SK-N-SH treated with all-trans-retinoic acid at 6 μM for 48 hours (cell line): ENCODE measurements around the gene FILIP1.

Experiments used
- ATAC-seq: fragments of 200-7000 bp; cut with Tn5 transposase; 3 replicates; pipeline ENCODE4 v1.9.1; 2020; ENCODE audit warnings: mild to moderate bottlenecking, moderate library complexity
- ARNTL ChIP-seq: fragments of 450-650 bp; formaldehyde crosslinking; IDR thresholded peaks from 2 replicates; pipeline ENCODE4 v1.5.0; 2020; ENCODE audit warnings: low read depth, mild to moderate bottlenecking, moderate library complexity, borderline replicate concordance
- BACH2 ChIP-seq: fragments of 250-450 bp; sonication (Bioruptor Pico); IDR thresholded peaks from 2 replicates; pipeline ENCODE4 v1.9.0; 2021; ENCODE audit warnings: mild to moderate bottlenecking, borderline replicate concordance
- ESRRG ChIP-seq: fragments of 250-450 bp; sonication (Bioruptor Pico); IDR thresholded peaks from 2 replicates; pipeline ENCODE4 v1.6.1; 2021; ENCODE audit warnings: mild to moderate bottlenecking
- GLIS3 ChIP-seq: fragments of 250-450 bp; sonication (Bioruptor Pico); IDR thresholded peaks from 2 replicates; pipeline ENCODE4 v1.5.0; 2020; ENCODE audit warnings: mild to moderate bottlenecking, moderate library complexity
- ISL1 ChIP-seq: fragments of 250-450 bp; sonication (Bioruptor Pico); IDR thresholded peaks from 2 replicates; pipeline ENCODE4 v2.1.2; 2022; ENCODE audit warnings: mild to moderate bottlenecking, moderate library complexity
- OSR1 ChIP-seq: fragments of 250-450 bp; sonication (Bioruptor Pico); IDR thresholded peaks from 2 replicates; pipeline ENCODE4 v1.8.0; 2022; ENCODE audit warnings: moderate library complexity, mild to moderate bottlenecking, inconsistent platforms
- PPARA ChIP-seq: fragments of 250-450 bp; sonication (Bioruptor Pico); IDR thresholded peaks from 2 replicates; pipeline ENCODE4 v1.5.0; 2020; ENCODE audit warnings: mild to moderate bottlenecking, borderline replicate concordance
- RARB ChIP-seq: fragments of 250-450 bp; sonication (Bioruptor Pico); IDR thresholded peaks from 2 replicates; pipeline ENCODE4 v1.8.0; 2021; ENCODE audit warnings: mild to moderate bottlenecking, moderate library complexity
- SNAI2 ChIP-seq: fragments of 250-450 bp; sonication (Bioruptor Pico); IDR thresholded peaks from 2 replicates; pipeline ENCODE4 v1.5.0; 2020; ENCODE audit warnings: mild to moderate bottlenecking, moderate library complexity
- TCF4 ChIP-seq: fragments of 250-450 bp; sonication (Bioruptor Pico); IDR thresholded peaks from 2 replicates; pipeline ENCODE4 v1.8.0; 2021; ENCODE audit warnings: mild to moderate bottlenecking, moderate library complexity, borderline replicate concordance
- TOX ChIP-seq: fragments of 250-450 bp; sonication (Bioruptor Pico); IDR thresholded peaks from 2 replicates; pipeline ENCODE4 v1.8.0; 2021; ENCODE audit warnings: mild to moderate bottlenecking, moderate library complexity, borderline replicate concordance
- ZC3H10 ChIP-seq: fragments of 250-450 bp; sonication (Bioruptor Pico); IDR thresholded peaks from 2 replicates; pipeline ENCODE4 v1.5.1; 2021; ENCODE audit warnings: mild to moderate bottlenecking, moderate library complexity
- ZFP3 ChIP-seq: fragments of 250-450 bp; sonication (Bioruptor Pico); IDR thresholded peaks from 2 replicates; pipeline ENCODE4 v1.5.0; 2020; ENCODE audit warnings: mild to moderate bottlenecking, moderate library complexity
- ZFP30 ChIP-seq: fragments of 450-650 bp; formaldehyde crosslinking; IDR thresholded peaks from 2 replicates; pipeline ENCODE4 v1.5.0; 2022; ENCODE audit warnings: mild to moderate bottlenecking, moderate library complexity
- ZNF565 ChIP-seq: fragments of 450-650 bp; formaldehyde crosslinking; conservative IDR thresholded peaks from 2 replicates; pipeline ENCODE4 v1.5.0; 2020; ENCODE audit warnings: low read depth, mild to moderate bottlenecking, moderate library complexity
- ZNF70 ChIP-seq: fragments of 450-650 bp; formaldehyde crosslinking; IDR thresholded peaks from 2 replicates; pipeline ENCODE4 v1.5.0; 2020; ENCODE audit warnings: mild to moderate bottlenecking, moderate library complexity
- ZNF8 ChIP-seq: fragments of 450-650 bp; formaldehyde crosslinking; IDR thresholded peaks from 2 replicates; pipeline ENCODE4 v1.5.0; 2020; ENCODE audit warnings: mild to moderate bottlenecking, moderate library complexity
- TF ChIP-seq, protein P1 (sequence below): fragments of 250-450 bp; sonication (Bioruptor Pico); IDR thresholded peaks from 2 replicates; pipeline ENCODE4 v1.5.1; 2020; ENCODE audit warnings: low read depth, mild to moderate bottlenecking, moderate library complexity
- TF ChIP-seq, protein P2 (sequence below): fragments of 250-450 bp; sonication (Bioruptor Pico); IDR thresholded peaks from 2 replicates; pipeline ENCODE4 v1.5.0; 2020; ENCODE audit warnings: mild to moderate bottlenecking, moderate library complexity
- TF ChIP-seq, protein P3 (sequence below): fragments of 250-450 bp; sonication (Bioruptor Pico); IDR thresholded peaks from 2 replicates; pipeline ENCODE4 v1.8.0; 2021; ENCODE audit warnings: low read depth, mild to moderate bottlenecking, moderate library complexity, borderline replicate concordance
- TF ChIP-seq, protein P4 (sequence below): fragments of 250-450 bp; sonication (Bioruptor Pico); IDR thresholded peaks from 2 replicates; pipeline ENCODE4 v1.8.0; 2020; ENCODE audit warnings: mild to moderate bottlenecking, moderate library complexity, borderline replicate concordance
- TF ChIP-seq, protein P5 (sequence below): fragments of 250-450 bp; sonication (Bioruptor Pico); IDR thresholded peaks from 2 replicates; pipeline ENCODE4 v1.5.1; 2021; ENCODE audit warnings: mild to moderate bottlenecking, moderate library complexity

Gene FILIP1

DNA sequence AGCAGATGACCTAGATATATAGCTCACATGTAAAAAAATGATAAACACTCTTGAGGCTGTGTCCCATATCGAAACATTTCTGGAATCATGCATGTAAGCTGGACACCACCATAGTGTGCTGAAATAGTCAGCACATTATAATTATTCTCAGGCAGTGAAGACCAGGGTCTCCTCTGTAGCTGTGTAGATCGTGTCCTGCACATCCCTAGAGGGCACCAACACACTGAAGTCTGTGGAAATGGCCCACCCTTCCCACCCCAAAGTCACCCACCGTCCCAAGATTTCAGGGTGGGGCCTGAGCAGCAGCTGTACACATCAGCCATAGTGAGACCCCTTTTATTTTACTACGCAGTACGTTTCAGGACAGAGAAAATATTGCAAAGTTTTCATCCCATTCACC, 188.0 kb downstream of the FILIP1 start:
- TF ChIP-seq GLIS3 (CRISPR knock-in tag) (no peak), PPARA (CRISPR knock-in tag) (no peak), RARB (CRISPR knock-in tag) (no peak), ZFP3 (CRISPR knock-in tag) (no peak), TCF4 (CRISPR knock-in tag) (no peak), ZNF565 (CRISPR knock-in tag) (no peak), ZC3H10 (CRISPR knock-in tag) (no peak), SNAI2 (no peak), BACH2 (CRISPR knock-in tag) (no peak), ARNTL (CRISPR knock-in tag) (no peak), ISL1 (CRISPR knock-in tag) (no peak), OSR1 (CRISPR knock-in tag) (no peak), ESRRG (CRISPR knock-in tag) (no peak), ZNF8 (CRISPR knock-in tag) (no peak), TOX (CRISPR knock-in tag) (no peak), ZNF70 (CRISPR knock-in tag) (no peak)
- TF ChIP-seq, protein P1, sequence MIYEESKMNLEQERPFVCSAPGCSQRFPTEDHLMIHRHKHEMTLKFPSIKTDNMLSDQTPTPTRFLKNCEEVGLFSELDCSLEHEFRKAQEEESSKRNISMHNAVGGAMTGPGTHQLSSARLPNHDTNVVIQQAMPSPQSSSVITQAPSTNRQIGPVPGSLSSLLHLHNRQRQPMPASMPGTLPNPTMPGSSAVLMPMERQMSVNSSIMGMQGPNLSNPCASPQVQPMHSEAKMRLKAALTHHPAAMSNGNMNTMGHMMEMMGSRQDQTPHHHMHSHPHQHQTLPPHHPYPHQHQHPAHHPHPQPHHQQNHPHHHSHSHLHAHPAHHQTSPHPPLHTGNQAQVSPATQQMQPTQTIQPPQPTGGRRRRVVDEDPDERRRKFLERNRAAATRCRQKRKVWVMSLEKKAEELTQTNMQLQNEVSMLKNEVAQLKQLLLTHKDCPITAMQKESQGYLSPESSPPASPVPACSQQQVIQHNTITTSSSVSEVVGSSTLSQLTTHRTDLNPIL (CRISPR knock-in tag): no peak
- TF ChIP-seq, protein P2, sequence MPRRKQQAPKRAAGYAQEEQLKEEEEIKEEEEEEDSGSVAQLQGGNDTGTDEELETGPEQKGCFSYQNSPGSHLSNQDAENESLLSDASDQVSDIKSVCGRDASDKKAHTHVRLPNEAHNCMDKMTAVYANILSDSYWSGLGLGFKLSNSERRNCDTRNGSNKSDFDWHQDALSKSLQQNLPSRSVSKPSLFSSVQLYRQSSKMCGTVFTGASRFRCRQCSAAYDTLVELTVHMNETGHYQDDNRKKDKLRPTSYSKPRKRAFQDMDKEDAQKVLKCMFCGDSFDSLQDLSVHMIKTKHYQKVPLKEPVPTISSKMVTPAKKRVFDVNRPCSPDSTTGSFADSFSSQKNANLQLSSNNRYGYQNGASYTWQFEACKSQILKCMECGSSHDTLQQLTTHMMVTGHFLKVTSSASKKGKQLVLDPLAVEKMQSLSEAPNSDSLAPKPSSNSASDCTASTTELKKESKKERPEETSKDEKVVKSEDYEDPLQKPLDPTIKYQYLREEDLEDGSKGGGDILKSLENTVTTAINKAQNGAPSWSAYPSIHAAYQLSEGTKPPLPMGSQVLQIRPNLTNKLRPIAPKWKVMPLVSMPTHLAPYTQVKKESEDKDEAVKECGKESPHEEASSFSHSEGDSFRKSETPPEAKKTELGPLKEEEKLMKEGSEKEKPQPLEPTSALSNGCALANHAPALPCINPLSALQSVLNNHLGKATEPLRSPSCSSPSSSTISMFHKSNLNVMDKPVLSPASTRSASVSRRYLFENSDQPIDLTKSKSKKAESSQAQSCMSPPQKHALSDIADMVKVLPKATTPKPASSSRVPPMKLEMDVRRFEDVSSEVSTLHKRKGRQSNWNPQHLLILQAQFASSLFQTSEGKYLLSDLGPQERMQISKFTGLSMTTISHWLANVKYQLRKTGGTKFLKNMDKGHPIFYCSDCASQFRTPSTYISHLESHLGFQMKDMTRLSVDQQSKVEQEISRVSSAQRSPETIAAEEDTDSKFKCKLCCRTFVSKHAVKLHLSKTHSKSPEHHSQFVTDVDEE: no peak
- TF ChIP-seq, protein P3, sequence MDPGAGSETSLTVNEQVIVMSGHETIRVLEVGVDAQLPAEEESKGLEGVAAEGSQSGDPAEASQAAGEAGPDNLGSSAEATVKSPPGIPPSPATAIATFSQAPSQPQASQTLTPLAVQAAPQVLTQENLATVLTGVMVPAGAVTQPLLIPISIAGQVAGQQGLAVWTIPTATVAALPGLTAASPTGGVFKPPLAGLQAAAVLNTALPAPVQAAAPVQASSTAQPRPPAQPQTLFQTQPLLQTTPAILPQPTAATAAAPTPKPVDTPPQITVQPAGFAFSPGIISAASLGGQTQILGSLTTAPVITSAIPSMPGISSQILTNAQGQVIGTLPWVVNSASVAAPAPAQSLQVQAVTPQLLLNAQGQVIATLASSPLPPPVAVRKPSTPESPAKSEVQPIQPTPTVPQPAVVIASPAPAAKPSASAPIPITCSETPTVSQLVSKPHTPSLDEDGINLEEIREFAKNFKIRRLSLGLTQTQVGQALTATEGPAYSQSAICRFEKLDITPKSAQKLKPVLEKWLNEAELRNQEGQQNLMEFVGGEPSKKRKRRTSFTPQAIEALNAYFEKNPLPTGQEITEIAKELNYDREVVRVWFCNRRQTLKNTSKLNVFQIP (CRISPR knock-in tag): no peak

DNA sequence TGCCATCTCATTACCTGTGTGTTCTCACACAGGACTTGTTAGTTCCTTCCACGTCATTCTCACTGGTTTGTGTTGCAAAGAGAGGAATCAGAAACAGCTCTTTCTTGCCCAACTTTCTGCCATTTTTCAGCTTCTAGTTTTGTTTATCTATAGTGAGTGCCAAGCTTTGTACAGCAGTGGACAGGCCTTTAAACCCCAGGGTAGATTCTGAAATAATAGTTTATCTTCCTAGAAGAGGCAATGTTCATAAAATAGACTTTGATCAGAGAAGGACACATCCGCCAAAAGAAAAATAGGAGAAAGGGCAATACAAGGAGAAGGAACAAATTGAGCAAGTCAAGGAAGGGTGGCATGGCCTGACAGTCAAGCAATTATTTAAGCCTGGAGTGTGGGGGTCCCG, 191.3 kb downstream of the FILIP1 start:
- TF ChIP-seq ESRRG (CRISPR knock-in tag): no peak
- TF ChIP-seq OSR1 (CRISPR knock-in tag): no peak
- TF ChIP-seq GLIS3 (CRISPR knock-in tag): no peak
- no peak for ATAC-seq

More for the DNA sequence above, 188.0 kb downstream of the FILIP1 start:
- no peak for ATAC-seq

DNA sequence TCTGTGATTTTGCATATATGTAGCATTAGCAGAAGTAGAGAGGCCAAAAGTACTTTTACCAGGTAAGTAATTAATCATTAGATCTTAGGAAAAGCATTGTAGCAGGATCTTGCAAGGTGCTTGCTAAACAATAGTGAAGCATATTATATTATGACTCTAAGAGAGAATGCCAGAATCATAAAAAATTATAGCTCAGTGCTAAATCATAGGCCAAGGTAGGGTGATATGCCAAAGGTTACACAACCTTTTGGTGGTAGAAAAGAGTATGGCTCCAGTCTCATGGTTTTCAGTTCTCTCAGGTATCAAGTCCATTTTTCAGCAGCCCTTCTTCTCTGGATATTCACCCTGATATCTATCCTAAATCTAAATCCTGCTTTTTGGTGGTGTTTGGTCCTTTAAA, 192.1 kb downstream of the FILIP1 start:
- ATAC-seq: no peak
- TF ChIP-seq PPARA (CRISPR knock-in tag): no peak
- TF ChIP-seq, protein P4, sequence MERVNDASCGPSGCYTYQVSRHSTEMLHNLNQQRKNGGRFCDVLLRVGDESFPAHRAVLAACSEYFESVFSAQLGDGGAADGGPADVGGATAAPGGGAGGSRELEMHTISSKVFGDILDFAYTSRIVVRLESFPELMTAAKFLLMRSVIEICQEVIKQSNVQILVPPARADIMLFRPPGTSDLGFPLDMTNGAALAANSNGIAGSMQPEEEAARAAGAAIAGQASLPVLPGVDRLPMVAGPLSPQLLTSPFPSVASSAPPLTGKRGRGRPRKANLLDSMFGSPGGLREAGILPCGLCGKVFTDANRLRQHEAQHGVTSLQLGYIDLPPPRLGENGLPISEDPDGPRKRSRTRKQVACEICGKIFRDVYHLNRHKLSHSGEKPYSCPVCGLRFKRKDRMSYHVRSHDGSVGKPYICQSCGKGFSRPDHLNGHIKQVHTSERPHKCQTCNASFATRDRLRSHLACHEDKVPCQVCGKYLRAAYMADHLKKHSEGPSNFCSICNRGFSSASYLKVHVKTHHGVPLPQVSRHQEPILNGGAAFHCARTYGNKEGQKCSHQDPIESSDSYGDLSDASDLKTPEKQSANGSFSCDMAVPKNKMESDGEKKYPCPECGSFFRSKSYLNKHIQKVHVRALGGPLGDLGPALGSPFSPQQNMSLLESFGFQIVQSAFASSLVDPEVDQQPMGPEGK (CRISPR knock-in tag): no peak
- TF ChIP-seq, protein P3 (CRISPR knock-in tag): no peak
- no peak for TF ChIP-seq GLIS3 (CRISPR knock-in tag)
- no peak for TF ChIP-seq OSR1 (CRISPR knock-in tag)
- TF ChIP-seq ZNF70 (CRISPR knock-in tag): no peak
- TF ChIP-seq SNAI2: no peak
- TF ChIP-seq ZFP3 (CRISPR knock-in tag): no peak
- no peak for TF ChIP-seq BACH2 (CRISPR knock-in tag)
- no peak for TF ChIP-seq RARB (CRISPR knock-in tag)
- TF ChIP-seq, protein P5, sequence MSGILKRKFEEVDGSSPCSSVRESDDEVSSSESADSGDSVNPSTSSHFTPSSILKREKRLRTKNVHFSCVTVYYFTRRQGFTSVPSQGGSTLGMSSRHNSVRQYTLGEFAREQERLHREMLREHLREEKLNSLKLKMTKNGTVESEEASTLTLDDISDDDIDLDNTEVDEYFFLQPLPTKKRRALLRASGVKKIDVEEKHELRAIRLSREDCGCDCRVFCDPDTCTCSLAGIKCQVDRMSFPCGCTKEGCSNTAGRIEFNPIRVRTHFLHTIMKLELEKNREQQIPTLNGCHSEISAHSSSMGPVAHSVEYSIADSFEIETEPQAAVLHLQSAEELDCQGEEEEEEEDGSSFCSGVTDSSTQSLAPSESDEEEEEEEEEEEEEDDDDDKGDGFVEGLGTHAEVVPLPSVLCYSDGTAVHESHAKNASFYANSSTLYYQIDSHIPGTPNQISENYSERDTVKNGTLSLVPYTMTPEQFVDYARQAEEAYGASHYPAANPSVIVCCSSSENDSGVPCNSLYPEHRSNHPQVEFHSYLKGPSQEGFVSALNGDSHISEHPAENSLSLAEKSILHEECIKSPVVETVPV (CRISPR knock-in tag): no peak
- no peak for TF ChIP-seq ZC3H10 (CRISPR knock-in tag)
- no peak for TF ChIP-seq TOX (CRISPR knock-in tag)
- TF ChIP-seq ESRRG (CRISPR knock-in tag): no peak
- TF ChIP-seq, protein P1 (CRISPR knock-in tag): no peak
- no peak for TF ChIP-seq ZFP30
